Fibroblast of skin of back (primary cell): ENCODE results near the gene UBAP1. TPM values are rescaled to one million over a fixed set of nuclear protein-coding genes. Genes with fewer than 3 reads are reported as not detected.
"Not testable (repeated sequence)": the region's sequence is repeated elsewhere in the genome, so short reads cannot be mapped to it uniquely, and the experiment has no call there.

Source experiments
- DNase-seq: peaks from one replicate; pipeline ENCODE4 v3.0.0-alpha.2; 2013
- polyA plus RNA-seq, 2 experiments: library from polyadenylated mRNA; unstranded; fragments of 120-200 nt; gene quantifications; one replicate each; pipeline ENCODE4 v1.2.1, GENCODE V29; 2013; ENCODE audit not compliant: insufficient read length in 2 of 2

Gene UBAP1
- 41.2 TPM for polyA plus RNA-seq (2013, experiment 1 of 2; ENCODE audit: insufficient read length)
- polyA plus RNA-seq (2013, experiment 2 of 2; ENCODE audit: insufficient read length), result 36.1 TPM

DNA sequence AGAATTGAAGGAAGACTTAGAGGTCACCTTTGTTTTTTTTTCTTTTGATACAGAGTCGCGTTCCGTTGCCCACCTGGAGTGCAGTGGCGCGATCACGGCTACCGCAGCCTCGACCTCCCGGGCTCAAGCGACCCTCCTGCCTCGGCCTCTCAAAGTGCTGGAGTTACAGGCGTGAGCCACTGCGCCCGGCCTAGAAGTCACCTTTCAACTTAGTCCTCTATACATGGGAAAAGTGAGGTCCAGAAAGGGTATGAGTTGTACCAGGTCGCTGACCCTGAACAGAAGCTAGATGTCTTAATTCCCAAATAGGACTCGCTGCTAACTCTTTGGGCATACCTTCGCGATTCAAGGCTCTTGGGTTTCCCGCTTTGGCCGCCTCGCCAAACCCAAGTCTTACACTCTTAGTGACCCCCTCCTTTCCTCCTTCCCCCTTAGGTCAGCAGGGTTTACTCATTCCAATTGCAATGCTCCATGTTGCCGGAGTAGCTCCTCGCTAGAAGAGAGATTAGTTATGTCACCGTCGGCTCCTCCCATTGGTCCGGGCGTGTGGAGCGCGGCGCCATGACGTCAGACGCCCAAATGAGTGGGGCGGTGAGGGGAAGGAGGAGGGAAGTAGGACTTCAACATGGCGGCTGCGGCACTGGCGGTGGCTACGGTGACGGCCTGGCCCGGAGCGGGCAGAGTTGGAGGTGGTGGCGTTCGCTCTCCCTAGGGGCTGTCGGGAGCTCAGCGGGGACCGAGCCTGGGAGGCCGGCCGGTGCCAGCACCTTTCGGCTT is at the start of gene UBAP1:
Gene UBAP1 (plus strand): TSS at position 608 of the 777 bp plus-strand sequence. CDS start 41,872 bp downstream, outside the sequence.
- peak; percentile 98 for DNase-seq

DNA sequence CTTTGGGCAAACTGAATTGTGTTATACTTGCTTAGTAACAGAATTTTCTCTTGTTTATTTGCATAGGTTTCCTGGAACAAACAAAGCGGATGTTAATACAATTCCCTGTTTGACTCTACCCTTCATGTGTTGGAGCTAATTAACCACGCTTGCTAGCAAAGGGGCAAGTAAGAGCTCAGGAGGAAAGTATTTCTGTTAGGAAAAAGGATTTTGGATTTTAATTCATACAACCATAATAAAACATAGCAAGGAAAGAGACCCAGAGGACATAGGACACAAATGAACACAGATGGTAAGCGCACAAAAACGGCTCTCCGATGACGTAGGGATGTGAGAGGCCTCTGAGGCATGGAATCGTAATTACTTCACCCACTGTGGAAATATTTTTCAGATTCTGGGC is 47.3 kb upstream of the UBAP1 start:
- DNase-seq, result no peak

DNA sequence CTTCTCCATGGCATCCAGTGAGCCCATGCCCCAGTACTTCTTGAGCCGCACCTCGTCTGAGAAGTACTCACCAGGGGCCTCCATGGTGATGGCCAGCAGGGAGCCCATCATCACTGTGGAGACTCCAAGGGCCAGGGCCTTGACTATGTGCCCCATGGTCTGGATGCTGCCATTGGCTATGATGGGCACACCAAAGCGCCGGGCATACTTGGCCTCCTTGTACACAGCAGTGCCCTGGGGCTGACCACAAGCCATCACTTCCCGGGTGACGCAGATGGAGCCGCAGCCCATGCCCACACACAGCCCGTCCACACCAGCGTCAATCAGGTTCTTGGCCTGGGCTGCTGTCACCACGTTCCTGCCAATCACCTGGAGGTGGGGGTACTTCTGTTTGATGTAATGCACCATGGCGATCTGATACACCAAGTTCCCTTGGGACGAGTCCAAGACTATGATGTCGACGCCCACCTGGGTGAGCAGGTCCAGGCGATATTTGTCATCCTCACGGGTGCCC is 45.4 kb upstream of the UBAP1 start:
- DNase-seq, result no peak

DNA sequence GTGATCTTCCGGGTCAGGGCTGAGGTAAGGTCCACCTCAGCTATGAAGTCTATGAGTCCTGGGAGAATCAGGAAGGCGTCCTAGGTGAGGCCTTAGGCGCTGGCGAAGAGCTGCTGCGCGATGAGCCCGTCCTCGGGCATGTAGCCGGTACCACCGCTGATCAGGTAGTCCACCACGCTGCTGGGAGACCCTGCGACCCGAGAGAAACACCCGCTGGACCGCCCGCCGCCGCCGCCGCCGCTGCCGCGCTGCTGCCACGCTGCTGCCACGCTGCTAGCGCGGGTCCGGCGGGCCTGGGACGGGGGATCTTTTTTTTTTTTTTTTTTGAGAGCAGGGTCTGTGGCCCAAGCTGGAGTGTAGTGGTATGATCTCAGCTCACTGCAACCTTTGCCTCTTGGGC is 44.3 kb upstream of the UBAP1 start:
- DNase-seq, result no peak

DNA sequence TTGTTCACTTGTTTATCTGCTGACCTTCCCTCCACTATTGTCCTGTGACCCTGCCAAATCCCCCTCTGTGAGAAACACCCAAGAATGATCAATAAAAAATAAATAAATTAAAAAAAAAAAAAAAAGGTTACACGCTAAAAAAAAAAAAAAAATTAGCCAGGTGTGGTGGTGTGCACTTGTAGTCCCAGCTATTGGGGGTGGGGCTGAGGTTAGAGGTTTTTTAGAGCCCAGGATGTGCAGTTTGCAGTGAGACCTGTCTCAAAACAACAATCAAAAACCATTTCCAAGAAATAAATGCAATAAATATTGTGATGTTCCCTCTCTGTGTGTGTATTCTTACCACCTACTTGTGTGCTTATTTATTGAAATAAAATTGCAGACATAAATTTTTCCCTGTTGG is 40.2 kb upstream of the UBAP1 start:
- DNase-seq, result not testable (repeated sequence)

DNA sequence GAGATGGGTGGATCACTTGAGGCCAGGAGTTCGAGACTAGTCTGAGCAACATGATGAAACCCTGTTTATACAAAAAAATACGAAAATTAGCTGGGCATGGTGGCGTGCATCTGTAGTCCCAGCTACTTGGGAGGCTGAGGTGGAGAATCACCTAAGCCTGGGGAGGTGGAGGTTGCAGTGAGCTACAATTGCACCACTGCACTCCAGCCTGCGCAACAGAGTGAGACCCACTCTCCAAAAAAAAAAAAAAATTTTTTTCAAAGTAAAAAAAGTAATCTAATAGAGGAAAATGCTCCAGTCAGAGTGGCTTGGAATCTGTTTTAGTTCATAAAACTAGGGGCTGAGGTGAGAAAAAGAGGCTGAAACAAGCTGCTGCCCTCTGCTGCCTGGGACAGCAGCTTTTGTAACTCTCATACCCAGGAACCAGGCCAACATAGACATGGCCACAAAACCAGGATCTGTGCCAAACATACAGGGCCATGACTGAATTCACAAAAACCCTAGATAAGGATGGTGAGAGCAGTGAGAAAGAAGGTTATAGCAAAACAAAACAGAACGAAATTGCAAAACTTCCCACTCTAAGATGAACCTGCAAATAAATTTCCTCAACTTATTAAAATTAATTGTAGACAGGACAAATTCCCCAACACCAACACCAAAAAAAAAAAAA is 39.2 kb upstream of the UBAP1 start:
- DNase-seq, result peak; percentile 87

DNA sequence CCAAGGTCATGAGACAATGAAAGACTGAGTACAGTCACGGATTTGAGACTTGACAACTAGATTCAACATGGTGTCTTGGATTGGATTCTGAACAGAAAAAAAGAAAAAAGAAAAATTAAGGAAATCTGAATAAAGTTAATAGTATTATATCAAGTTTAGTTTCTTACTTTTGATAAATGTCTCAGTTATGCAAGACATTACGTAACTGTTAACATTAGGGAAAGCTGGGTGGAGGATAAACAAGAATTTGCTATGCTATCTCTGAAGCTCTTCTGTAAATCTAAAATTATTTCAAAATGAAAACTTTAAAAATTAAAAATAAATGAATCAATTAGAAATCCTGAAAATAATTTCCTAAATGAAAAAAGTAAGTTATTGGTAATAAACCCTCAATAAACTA is 38.0 kb upstream of the UBAP1 start:
- DNase-seq, result no peak

DNA sequence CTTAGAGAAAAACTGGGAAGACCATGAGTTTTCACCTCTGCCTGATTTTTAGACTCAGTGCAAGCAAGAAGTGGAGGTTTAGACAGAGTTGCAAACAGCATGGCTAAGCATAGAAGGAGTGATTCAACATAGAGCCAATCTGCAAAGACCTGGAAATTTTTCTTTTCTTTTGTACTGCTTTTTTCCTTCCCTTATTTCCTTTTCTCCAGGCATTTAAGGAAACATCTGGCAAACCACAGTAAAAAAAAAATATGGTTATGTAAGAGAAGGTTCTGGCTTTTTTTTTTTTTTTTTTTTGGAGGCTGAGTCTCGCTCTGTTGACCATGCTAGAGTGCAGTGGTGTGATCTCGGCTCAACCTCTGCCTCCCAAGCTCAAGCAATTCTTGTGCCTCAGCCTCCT is 35.7 kb upstream of the UBAP1 start:
- no peak for DNase-seq

DNA sequence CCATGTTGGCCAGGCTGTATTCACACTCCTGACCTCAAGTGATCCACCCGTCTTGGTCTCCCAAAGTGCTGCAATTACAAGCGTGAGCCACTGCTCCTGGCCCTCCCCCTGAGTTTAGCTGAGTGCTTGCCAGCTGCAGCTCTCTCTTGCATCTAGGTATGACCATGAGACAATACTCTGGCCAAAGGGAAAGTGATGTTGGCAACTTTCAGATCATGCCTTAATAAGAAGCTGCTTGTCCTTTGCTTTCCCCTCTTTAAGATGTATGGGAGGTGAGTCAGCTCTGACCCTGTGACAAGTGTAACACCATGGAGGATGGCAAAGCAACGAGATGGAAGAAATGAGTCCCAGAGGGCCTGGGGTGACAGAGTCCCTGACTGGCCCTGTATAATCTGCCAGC is 33.7 kb upstream of the UBAP1 start:
- peak; percentile 21 for DNase-seq

DNA sequence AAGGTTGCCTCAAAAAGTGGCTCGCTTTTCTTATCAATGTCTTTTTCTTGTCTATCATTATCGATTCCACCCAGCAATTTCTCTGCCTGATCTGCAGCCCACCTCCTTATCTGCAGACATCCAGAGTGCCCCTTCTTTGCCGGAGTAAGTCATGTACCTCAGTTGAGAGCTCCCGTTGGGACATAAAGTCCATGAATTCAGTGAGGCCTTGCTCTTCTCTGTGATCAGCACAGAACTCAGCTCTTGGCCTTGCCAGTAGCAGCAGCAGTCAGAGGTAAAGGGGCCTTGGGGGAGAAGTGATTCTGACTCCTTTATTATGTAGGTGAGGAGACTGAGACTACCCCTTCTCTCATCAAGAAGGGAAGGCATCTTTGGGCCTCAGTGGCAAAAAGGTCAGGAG is 27.4 kb upstream of the UBAP1 start:
- no peak for DNase-seq

DNA sequence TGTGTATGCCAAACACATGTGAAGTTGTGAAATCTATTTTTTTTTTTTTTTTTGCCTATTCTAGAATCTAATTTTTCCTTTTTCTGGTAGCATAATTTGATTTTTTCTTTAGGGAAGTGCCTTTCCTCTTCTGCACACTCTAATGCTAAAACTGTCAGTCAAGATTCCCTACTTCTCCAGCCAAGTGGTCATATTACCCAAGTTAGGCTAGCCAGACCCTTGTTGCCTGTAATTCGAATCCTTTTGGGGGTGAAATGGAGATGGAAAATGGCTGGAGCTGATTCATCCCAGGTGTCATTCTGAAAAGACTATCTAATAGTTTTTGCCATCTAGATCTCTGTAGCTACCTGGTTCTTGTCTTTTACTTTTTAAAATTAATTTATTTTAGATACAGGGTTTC is 24.8 kb upstream of the UBAP1 start:
- no peak for DNase-seq

DNA sequence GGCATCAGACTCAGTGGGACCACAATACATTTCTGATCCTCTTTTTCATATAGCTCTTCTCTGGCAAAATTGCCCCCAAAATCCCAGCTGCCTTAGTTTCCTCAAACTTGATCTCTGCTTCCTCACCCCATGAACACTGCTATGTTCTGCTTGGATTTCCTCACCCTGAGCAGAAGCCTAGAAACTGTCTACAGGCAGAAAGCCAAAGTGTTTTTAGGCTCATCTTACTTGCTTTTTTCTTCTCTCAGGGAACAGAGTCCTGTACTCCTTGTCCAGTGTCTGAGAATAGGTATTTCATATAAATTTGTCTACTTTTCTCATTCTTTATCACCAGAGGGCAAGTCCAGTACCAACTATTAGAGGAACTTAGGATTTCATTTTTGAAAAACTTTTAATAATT is 21.5 kb upstream of the UBAP1 start:
- DNase-seq, result no peak

DNA sequence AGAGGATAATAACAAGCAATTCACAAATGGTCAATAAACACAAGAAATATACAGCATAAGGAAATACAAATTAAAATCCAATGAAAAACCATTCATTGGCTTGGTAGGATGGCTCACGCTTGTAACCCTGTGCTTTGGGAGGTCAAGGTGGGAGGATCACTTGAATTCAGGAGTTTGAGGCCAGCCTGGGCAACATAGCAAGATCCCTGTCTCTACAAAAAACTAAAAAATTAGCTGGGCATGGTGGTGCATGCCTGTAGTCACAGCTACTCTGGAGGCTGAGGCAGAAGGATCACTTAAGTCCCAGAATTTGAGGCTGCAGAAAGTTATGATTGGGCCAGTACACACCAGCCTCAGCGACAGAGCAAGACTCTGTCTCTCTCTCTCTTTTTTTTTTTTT is 20.9 kb upstream of the UBAP1 start:
- no peak for DNase-seq

DNA sequence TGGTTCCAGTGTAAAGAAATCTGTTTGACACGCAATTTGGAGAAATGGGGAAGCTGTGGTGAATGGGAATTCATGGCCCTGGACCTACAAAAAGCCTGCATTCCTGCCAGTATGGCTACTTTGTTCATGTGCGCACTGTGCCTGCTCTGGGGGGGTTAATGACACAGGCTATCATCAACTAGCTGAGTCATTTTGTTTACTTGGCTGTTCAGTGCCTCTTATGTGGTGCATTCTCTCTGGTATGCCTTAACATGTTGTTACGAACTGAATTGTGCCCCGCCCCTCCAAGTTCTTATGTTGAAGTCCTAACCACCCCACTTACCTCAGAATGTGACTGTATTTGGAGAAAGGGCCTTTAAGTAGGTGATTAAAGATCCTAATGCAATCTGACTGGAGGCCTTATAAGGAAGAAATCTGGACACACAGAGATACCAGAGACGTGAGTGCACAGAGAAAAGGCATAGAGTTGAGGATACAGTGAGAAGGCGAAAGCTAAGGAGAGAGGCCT is 20.4 kb upstream of the UBAP1 start:
- DNase-seq, result peak; percentile 82

DNA sequence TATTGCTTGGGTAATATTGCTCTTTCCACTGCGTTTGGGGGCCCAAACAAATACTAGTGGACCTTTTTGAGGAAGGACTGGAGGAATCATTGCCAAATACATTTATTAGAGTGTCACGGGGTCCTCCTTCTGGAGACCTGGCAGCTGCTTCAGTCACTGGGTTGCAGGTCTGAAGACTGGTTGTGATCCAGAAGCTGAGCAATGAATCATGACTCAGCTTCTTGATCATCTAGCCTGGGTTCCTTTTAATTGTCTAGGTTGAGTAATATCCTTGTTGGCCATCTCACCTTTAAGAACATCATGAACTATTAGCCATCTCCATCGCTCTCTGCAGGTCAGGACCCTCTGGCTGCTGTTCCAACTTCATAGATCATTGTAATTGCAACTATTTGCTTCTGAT is 15.4 kb upstream of the UBAP1 start:
- no peak for DNase-seq

DNA sequence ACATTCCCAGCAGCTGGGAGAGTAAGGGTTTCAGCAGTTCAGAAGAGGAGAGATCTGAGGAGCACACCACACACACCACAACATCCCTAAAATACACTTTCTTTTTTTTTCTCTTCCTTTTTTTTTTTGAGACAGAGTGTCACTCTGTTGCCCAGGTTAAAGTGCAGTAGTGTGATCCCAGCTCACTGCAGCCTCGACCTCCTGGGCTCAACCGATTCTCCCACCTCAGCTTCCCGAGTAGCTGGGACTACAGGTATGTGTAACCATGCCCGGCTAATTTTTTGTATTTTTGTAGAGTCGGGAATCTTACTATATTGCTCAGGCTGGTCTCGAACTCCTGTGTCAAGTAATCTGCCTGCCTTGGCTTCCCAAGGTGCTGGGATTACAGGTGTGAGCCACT is 9.7 kb upstream of the UBAP1 start:
- no peak for DNase-seq

DNA sequence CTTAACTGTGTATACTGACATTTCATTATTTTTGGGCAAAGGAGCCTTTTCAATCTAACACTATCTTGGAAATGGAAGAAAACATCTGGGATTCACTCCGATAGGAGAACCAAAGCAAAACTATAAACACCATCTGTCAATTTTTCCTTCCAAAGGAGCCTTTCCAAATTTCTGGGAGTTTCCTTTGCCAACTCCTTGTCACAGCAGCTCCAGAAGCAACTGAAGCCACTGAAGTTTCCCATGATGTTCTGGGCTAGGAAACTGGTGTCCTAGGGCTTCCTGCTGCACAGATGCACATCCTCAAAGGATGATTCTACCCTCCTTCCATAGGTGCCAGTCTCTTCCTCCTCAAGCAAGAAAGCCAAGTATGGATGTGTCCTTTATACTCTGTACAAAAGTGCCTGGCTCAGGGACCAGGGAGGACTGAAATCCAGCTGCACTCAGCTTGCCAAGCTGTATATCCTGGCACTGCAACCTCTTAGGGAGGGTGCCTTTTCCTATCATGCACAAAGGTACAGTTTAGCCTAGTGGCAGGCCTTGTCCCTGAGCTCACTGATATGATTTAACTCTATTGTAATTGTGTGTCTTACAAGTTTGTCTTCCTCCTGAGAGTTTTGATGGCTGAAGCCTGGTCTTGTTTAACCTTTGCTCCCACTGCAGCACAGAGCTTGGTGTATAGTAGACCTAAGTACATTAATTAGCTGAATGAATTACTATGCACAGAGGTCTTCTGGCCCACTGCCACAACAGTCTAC is 8.4 kb upstream of the UBAP1 start:
- no peak for DNase-seq

DNA sequence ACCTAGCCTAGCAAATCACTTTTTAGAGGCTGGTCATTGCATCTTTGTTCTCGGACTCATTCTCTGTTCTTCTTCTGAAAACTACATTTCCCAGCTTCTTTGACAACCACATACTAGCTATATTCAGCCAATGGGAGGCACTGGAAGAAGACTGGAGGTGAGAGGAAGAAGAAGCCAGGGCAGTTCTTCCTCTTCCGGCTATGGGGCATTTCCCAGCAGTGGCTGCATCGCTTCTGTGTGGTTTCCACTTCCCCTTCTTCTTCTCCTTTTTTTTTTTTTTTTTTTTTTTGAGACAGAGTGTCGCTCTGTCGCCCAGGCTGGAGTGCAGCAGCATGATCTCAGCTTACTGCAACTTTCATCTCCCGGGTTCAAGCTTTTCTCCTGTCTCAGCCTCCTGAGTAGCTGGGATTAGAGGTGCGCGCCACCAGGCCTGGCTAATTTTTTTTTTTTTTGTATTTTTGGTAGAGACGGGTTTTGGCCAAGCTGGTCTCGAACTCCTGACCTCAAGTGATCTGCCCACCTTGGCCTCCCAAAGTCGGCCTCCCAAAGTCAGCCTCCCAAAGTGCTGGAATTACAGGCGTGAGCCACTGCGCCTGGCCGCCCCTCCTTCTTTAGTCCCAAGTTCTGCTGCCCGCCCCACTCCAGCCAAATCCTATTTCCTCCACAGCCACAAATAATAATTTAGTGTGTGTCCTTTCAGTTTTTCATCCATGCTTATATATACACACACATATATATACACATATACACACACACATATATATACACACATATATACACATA is 6.9 kb upstream of the UBAP1 start:
- no peak for DNase-seq

DNA sequence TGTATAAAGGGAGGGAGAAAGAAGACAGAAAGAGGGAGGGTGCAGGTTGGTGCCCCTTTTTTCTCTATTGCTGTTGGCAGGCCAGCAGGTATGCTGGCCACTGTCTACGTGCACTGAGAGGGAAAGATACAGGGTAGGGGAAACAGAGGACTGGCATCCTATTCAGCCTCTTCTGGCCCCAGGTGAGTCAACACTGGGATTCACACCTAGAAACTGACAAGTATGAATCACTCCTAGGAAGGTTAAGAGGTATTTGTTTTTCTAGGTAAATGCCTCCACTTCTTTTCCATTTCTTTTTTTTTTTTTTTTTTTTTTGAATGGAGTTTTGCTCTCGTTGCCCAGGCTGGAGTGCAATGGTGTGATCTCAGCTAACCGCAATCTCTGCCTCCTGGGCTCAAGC is 2.8 kb upstream of the UBAP1 start:
- DNase-seq, result no peak

DNA sequence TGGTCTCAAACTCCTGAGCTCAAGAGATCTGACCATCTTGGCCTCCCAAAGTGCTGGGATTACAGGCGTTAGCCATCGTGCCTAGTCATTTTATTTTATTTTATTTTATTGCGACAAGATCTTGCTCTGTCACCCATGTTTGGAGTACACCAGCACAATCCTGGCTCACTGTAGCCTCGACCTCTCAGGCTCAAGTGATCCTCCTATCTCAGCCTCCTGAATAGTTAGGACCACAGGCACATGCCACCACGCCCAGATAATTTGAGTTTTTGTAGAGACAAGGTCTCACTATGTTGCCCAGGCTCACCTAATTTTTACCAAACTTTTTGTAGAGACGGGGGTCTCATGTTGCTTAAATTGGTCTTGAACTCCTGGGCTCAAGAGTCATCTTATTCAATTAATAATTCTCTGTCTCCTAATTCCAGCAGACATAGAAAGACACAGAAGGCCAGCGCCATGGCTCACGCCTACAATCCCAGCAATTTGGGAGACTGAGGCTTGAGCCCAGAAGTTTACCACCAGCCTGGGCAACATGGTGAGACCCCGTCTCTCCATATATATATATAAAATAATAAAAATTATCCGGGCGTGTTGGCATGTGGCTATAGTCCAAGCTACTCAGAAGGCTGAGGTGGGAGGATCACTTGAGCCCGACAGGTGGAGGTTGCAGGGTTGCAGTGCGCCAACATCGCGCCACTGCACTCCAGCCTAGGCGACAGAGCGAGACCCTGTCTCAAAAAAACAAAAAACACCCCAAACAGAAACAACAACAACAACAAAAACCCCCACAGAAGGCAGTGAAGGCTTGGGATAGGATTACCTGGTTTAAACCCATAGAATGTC is 1.0 kb upstream of the UBAP1 start:
- no peak for DNase-seq
